Fibroblast of the conjunctiva (primary cell): ENCODE data around the gene HSF4.

Experiments used
- DNase-seq: peaks from one replicate; pipeline ENCODE4 v3.0.0-alpha.2; 2010; ENCODE audit warnings: low read depth

HSF4 gene

GRCh38 chr16:67150047-67150832 is 14.3 kb upstream of the HSF4 start:
- peak; percentile 47 for DNase-seq

- peak; percentile 41 for DNase-seq
Measured at GRCh38 chr16:67150833-67151396, 13.6 kb upstream of the HSF4 start, which contains the start of gene B3GNT9. TSS of gene B3GNT9 (minus strand) at chr16:67150998. CDS start at chr16:67150485, 513 bp downstream.

GRCh38 chr16:67151431-67152097 is 13.0 kb upstream of the HSF4 start:
- no peak for DNase-seq

- DNase-seq: no peak
Measured at GRCh38 chr16:67154578-67155294, 9.8 kb upstream of the HSF4 start.

- DNase-seq: peak; percentile 37
Measured at GRCh38 chr16:67155295-67156142, 9.0 kb upstream of the HSF4 start.

- DNase-seq: no peak
Measured at GRCh38 chr16:67156143-67156844, 8.3 kb upstream of the HSF4 start.

- no peak for DNase-seq
Measured at GRCh38 chr16:67157106-67157748, 7.3 kb upstream of the HSF4 start.

GRCh38 chr16:67157892-67158635 is 6.5 kb upstream of the HSF4 start:
- no peak for DNase-seq

- no peak for DNase-seq
Measured at GRCh38 chr16:67158637-67159600, 5.6 kb upstream of the HSF4 start.

GRCh38 chr16:67161595-67162058 is 2.9 kb upstream of the HSF4 start:
- DNase-seq: no peak

GRCh38 chr16:67162506-67163163 is 1.9 kb upstream of the HSF4 start:
- DNase-seq: no peak

GRCh38 chr16:67163164-67163998 is 1.2 kb upstream of the HSF4 start:
- DNase-seq: no peak

- no peak for DNase-seq
Measured at GRCh38 chr16:67163999-67164558, 466 bp upstream of the HSF4 start.

GRCh38 chr16:67165121-67166078 is 855 bp downstream of the HSF4 start:
- no peak for DNase-seq

GRCh38 chr16:67166110-67166547 is 1.6 kb downstream of the HSF4 start:
- no peak for DNase-seq
